SKM-1 treated with dmso at 0.1 percent for 144 hours (cell line): ENCODE results near the gene HNRNPH2.
A peak's percentile ranks its signal among the peaks of the same experiment; 100 is the strongest.

ENCODE experiments used
- DNase-seq: peaks from one replicate; lab custom pipeline; 2025; ENCODE audit not compliant: unreplicated experiment; lab: John Stamatoyannopoulos, UW

Gene HNRNPH2, protein sequence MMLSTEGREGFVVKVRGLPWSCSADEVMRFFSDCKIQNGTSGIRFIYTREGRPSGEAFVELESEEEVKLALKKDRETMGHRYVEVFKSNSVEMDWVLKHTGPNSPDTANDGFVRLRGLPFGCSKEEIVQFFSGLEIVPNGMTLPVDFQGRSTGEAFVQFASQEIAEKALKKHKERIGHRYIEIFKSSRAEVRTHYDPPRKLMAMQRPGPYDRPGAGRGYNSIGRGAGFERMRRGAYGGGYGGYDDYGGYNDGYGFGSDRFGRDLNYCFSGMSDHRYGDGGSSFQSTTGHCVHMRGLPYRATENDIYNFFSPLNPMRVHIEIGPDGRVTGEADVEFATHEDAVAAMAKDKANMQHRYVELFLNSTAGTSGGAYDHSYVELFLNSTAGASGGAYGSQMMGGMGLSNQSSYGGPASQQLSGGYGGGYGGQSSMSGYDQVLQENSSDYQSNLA

GRCh38 chrX:101407748-101408531, at the start of gene HNRNPH2, which contains the start of gene GLA:
Gene HNRNPH2 (plus strand): TSS chrX:101408222. CDS start chrX:101411989, 3,767 bp downstream.
Gene GLA (minus strand): TSS chrX:101407925. CDS start chrX:101407903, 22 bp downstream.
- DNase-seq: peak; percentile 94

DNA sequence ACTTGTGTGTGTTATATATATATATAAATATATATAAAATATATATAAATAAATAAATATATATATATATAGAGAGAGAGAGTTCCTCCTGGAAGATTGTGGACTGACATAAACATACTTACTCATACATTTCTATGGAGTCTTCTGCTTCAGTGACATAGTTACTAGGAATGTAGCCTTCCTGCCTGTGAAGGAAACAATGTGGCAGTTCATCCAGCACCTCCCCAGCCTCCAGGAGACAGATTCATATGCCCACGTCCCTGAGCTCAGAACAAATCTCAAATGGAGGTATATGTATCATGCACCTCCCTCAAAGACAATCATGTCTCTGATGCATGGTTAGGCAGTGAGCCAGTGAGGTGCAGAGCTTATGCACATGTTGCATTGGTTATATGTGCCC, 48.1 kb upstream of the HNRNPH2 start:
- no peak for DNase-seq

DNA sequence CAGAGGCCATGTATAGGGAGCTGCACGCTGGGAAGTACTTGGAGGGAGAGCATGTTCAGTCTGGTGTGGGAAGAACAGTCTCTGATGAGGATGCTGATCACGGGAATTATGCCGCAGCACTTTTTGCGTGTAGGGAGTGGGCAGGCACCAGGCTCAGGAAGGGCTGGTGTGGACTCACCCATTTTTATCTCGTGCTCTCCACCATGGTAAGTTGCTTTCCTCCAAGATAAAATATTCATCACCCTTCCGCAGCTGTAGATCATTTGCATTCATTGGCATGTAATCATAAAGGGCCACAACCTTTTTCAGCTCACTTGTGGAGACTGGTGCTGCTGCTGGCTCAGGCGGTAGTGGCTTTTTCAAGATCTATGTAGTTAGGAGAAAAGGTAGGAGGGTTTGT, 47.6 kb upstream of the HNRNPH2 start:
- DNase-seq: no peak

- DNase-seq: no peak
Observed at GRCh38 chrX:101362116-101362515, 45.9 kb upstream of the HNRNPH2 start.

- no peak for DNase-seq
Observed at GRCh38 chrX:101362757-101363156, 45.3 kb upstream of the HNRNPH2 start.

GRCh38 chrX:101365301-101365795, 42.7 kb upstream of the HNRNPH2 start:
- no peak for DNase-seq

- no peak for DNase-seq
Observed at GRCh38 chrX:101368800-101369199, 39.2 kb upstream of the HNRNPH2 start.

GRCh38 chrX:101369687-101370086, 38.3 kb upstream of the HNRNPH2 start:
- no peak for DNase-seq

DNA sequence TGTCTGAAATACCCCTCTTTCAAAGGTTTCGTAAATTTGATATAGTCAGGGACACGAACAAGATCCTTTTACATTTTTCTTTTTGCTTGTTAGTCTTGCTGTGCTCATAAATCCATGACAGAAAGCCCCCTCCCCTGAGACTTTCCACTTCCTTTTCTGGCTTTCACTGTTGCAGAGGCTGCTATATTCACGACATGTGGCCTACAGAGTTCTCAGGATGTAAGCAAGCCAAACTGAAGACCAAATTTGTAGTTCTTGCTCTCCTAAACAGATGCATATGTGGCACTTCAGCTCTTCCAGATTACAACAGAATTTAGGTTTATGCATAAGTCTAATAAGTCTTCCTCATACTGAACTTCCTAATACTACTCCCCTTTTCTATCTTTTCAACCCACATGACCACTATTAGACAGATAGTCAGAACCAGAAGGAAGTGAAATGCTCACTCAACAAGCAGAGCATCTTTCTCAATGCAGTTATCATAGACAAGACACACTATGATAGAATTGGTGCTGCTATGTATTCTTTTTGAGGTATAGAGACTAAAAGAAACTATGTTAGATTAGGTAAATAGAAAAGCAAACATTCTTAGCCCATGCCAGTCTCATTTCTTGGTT, 37.0 kb upstream of the HNRNPH2 start:
- no peak for DNase-seq

- peak; percentile 9 for DNase-seq
Observed at GRCh38 chrX:101377547-101377946, 30.5 kb upstream of the HNRNPH2 start.

DNA sequence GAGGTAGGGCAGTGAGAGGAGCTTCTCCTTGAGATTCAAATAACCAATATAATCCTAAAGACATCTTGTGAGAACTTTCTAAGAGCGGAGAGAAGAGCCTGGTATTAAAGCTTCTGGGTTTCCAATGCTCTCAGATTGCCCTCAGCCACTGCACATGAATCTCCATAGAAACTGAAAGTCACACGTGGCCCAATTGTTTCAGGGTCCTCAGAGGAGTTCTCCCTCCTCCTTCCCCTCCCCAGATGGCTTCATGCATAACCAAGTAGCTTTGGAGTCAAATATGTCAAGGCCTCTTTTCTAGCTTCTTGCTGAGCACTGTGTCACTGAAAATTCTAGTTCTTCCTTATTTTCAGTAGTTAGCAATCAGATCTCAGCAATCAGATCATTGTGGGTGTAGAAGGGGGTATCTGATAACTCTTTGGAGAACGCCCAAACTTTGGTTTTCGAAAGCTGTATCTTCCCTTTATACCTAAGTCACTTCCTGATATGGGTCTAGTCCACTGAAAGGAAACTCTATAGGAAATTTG, 24.3 kb upstream of the HNRNPH2 start:
- no peak for DNase-seq

DNA sequence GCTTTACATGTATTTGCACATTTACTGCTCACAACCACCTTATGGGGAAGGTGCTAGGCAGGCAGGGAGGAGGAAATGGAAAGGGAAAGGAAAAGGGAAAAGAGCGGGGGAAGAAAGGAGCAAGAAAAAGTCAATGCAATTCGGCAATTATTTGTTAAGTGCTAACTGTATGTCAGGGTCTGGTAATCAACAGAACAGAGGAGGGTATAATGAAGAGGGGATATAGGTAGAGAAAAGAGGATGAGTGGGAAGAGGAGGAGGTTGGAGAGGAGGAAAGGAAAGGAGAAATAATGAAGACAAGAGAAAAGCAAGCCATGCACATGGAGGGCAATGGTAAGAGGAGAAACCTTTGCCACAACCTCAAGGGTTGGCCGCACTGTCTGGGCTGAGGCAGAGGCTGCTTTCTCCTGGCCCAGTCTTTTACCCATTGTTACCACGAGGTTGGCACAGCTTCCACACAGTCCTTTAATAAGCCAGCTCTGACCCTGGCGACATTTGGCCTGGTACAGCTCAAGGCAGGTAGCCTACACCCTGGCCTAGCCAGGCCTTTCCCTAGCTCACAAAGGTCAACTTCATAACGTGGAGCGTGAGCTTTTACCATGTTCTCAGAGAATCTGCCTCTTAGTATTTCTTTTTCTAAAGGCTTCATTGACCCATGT, 22.9 kb upstream of the HNRNPH2 start:
- no peak for DNase-seq

DNA sequence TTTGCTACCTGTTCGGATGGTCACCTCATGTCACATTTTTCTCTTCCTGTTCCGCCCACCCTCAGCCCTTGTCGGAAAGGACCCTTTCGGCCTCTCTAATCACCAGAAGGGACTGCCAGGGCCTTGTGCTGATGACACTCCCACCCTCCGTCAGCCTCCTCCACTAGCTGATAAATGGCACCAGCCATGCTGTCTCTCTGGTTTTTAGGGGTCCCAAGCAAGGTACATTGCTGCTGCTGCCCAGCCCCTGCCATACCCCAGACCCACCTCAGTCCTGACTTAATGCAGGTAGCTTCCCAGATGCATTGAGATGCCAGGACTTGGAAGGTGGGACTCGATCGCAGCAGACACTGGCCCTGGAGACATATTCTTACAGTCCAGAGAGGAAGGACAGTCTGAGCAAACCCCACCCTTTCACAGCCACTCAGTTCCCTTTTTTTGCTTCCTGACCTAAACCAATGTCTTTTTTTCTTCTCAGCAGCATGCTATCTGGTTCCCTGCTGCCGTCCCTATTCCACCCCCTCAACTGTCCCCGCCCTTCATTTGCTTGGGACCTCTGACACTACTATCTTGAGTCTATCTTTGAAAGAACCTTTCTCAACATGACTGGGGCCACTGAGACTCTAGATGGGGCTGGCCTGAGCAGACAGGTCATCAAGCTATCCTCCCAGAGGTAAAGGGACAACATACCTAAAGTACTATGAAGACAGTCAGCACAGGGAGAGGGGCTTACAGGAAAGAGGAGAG, 22.1 kb upstream of the HNRNPH2 start, which contains the start of gene BTK:
BTK (minus strand) TSS at position 397 of the 747 bp plus-strand sequence. CDS start 10,907 bp downstream, outside the sequence.
- peak; percentile 77 for DNase-seq

DNA sequence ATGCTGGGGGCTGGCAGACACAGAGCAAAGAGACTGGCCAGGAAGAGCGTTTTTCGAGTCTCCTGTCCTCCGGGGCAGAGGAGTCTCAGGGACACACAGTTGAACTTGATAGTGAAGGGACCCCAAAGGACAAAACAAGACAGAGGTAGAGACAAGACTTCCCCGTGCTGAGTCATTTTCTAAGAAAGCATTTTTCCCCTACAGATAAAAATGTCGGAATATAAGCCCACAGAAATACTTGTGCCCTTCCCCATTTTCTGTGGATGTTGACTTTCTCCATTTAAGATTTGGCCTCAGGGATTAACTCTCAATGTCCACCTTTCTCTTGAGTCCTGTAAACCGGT, 21.5 kb upstream of the HNRNPH2 start:
- no peak for DNase-seq

DNA sequence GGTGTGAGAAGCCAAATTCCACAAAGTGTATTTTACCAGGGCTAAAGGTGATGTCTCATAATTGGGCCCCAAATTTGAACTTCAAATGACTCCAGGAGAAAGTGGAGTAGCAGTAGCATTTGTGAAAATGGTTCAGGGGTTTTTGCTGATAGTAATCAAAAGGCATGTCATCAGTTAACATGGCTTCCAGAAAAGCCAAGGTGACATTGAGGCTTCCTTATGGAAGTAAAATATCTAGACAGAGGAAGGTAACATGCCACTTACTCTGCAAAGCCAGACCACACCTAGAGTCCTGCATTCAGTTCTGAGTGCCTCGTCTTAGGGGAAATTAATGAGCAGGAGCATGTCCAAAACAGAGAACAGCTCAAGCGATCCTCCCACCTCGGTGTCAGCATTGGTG, 19.4 kb upstream of the HNRNPH2 start:
- DNase-seq: no peak

DNA sequence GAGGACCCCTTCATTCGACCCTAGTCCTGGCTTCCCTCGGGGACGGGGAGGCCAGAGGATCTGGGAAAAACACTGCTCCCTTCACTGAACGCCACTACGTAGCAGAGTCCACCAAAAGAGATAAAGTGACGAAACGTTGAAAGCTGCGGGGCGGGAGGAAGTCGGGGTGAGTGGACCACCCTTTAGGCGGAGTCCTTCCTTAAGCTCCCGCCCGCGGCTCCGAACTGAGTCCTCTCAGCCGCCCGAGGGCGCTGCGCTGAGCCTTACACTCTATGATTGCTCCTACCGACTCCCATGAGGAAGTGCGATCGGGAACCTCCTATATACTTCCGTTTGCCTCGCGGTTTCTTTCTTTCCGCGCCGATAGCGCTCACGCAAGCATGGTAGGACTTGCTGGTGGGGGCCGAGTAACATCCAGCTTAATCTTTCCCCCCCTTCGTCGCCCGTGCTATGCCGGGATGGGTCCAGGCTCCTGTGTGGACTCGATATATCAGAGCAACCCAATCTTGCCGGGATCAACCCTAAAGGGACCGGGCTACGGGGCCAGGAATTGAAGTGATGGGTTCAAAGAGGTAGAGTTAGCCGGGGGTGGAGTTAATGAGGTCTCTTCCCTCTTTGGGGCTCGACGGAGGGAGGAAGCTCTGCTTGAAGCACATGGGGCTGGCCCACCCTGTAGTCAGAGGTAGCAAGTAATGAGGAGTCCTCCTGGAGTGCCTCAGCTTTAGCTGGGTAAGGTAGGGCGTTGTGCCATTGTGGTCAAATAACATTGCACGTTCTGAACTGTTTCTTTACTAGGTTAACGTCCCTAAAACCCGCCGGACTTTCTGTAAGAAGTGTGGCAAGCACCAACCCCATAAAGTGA, 17.1 kb upstream of the HNRNPH2 start, which contains the start of gene RPL36A:
RPL36A (plus strand) TSS at position 348 of the 862 bp plus-strand sequence; CDS start at position 381, 33 bp downstream.
- peak; percentile 85 for DNase-seq

DNA sequence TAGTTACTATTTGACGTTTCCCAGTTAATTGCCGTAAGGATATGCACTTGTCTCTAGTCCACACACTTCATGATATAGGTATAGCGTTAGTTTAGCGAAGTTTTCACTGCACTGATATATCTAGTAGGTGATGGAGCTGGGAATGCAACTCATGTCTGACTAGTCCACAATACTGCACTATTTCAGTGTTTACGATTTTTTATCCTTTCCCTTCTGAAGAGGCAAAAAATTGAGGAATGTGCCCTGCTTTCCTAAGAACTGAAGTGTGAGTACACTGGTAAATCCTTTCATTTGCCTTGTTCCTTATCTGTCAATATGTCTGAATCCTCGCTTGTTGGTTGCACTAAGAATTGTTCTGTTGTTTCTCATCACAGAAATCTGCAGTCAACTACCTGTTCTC, 16.2 kb upstream of the HNRNPH2 start:
- DNase-seq: no peak

DNA sequence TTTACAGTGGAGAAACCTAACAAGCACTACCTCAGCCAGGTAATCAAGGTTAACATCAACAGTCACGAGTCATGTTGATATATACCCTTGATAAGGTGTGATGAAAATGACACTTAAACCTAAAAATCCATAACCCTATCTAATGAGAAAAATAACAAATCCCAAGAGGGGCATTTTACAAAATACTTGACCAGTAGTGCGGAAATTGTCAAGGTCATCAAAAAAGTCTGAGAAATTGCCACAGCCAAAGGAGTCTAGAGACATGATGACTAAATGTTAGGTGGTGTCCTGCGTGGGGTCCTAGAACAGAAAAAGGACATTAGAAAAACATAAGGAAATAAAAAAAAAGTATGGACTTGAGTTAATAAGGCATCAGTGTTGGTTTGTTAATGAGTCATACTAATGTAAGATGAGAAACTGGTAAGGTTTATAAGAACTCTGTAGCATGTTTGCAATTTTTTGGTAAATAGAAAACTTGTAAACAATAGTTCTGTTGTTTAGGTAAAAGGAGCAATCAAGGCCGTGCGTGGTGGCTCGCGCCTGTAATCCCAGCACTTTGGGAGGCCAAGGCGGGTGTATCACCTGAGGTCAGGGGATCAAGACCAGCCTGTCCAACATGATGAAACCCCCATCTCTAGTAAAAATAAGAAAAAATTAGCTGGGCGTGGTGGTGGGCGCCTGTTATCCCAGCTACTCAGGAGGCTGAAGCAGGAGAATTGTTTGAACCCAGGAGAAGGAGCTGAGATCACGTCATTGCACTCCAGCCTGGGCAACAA, 14.3 kb upstream of the HNRNPH2 start:
- DNase-seq: no peak
